NCI-H187 (cell line): ENCODE measurements around the gene NKX6-2.

Experiments used
- DNase-seq, 2 experiments: peaks; one replicate each; lab custom pipeline; 2025; lab: John Stamatoyannopoulos, UW

Gene NKX6-2

GRCh38 chr10:132813001-132813401, 27.1 kb upstream of the NKX6-2 start:
- DNase-seq: no peak

DNA sequence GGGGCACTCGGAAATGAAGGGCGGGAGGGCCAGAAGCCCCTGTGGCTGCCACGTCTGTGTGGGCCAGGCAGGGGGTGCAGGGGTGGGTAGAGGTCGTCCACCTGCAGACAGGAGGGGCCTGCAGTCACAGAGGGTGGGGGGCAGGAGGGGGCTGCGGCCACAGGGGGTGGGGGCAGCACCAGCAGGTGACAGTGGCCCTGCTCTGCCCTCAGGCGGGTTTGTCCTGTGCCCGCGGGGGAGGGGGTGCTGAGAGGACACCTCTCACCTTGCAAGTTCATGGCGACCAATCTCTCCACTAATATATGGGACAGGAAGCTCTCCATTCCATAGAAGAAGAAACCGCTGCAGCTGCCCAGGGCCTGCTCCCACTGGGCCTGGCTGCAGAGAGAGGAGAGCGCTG, 26.6 kb upstream of the NKX6-2 start:
- no peak for DNase-seq

DNA sequence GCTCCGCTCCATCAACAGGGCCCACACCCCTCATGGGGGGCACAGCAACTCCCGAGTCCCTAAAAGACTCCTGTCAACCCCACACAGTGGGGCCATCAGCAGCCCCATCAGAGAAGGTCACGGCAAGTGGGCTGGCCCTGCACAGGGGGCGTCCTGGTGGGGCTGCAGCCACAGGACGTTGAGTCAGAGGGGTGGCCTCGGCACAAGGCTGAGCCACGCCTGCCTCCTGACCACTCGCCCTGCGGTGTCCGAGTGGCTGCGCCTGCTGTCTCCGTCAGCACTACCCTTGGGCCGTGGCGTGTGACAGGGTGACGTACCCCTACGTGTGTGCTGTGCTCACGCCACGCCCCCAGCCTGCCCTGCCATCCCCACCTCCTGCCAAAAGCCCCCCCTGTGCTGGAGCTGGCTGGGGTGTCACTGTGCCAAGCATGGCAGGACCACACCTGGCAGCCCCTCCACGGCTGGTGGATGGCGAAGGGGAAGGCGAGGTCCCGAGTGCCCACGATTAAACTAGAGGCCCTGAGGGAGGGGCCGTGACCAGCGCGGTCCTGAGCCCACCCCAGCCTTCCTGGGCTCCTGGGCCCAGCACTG, 26.0 kb upstream of the NKX6-2 start:
- DNase-seq: no peak

DNA sequence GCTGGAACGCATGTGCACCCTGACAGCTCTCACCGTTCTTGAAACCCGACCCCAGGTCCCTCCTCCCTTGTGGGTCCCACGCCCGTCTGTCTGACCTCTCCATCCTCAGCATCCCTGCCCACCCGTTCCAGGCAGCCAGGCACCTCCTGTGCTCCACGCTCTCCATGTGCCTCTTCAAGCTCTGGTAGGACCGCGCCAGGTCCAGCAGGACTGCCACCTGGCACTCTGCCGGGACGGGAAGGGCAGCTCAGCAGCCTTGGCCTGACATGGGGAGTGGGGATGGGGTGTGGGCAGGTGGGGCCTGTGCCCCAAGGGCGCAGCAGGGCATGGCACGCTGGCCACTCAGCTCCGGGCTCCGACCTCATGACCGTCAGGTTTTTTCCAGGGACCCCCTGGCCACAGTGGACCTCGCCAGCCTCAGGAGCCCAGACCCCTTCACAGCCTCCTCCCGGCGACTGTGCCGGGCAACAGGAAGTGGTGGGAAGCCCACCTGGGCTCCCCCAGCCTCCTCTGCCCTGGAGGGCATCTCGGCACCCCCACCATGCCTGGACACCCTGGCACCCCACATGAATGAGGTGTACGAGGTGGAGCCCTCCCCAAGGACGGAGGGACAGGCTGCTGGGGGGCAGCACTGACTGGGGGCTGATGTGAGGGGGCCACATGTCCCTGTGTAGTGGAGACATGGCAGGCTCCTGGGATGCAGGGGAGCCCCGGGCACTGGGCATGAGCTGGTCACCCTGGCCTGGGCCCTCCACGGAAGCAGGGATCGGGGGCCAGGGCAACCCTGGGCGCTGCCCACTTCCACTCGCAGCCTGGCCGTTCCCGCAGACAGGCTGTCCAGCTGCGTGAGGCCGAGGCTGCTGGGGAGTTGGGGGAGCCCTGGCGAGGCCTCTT, 25.1 kb upstream of the NKX6-2 start:
- DNase-seq: no peak

- DNase-seq: no peak
These were observed 24.3 kb upstream of the NKX6-2 start for GRCh38 chr10:132810141-132810806.

DNA sequence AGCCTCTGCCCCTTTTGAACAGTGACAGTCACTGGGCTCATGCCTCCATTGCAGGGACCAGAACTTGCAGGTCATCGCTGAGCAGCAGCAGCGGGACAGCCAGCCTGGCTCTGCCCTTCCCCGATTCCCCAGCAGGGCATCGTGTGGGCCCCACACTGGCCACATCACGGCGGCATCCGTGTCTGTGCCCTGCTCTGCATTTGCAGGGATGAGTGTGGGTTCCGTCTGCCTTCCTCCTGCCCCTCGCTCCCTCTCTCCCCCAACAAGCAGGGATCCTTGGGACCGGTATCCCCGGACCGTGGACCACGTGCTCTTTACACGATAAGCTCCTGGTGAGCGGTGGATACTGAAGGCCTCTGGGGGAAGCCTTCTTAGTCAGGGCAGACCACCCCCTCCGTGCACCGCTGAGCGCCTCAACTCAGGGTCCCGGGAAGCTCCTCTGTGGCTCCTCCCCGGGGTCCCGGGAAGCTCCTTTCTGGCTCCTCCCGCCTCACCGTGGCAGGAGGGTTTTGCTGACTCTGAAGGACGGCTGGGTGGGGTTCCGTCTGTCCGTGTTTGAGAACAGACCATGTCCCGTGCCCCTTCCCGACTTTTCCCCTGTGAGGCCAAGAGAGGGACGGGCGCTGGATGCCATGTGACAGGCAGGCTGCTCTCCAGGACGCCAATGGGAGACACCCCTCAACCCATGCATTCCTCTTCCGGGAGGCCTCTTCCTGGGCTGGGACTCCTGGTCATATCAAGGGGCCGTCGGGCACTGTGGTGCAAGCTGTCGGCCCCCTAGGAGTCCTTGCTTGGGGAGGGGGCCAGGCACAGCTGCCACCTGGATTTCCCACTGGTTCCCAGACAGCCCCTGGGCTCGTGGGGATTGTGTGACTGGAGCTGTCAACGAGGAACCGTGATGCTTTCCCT, 23.5 kb upstream of the NKX6-2 start:
- no peak for DNase-seq

GRCh38 chr10:132808383-132809231, 22.7 kb upstream of the NKX6-2 start:
- DNase-seq: no peak

DNA sequence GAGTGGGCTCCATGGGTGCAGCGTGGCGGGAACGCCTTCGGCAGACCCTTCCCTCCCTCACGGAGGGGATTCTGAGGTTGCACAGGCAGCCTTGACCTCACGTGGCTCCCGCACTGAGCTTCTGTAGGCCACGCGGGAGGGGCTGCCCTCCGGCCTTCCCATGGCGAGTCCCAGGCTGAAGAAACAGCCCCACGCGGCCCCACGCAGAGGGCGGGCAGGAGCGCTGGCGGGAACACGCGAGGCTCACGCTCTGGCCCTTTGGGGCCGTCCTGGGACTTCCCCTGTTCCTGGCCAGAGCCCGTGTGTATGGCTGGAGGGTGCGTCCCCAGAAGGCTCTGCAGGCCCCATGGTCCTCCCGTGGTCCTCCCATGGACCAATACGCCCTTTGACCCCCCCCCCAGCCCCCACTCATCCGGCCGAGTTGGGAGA, 21.7 kb upstream of the NKX6-2 start:
- DNase-seq: no peak

DNA sequence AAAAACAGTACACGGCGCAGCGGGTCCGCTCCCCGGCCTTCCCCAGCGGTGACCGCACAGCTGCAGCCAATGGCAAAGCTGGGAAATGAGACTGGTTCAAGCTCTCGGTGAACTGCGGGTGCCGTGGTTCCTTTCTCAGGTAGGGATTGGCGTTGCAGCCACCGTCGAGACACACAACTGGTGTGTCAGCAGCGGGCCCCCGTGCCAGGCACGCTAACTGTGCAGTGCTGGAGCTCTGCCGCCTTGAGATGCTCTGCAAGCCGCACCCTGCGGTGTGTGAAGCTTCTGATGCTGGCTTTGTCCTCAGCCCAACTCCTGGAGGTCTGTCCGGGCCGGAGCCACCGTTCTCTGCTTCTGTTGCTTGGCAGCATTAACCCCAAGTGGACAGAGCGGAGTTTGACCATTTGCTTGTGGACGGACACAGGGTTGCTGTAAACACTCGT, 20.6 kb upstream of the NKX6-2 start:
- no peak for DNase-seq

GRCh38 chr10:132806110-132806509, 20.2 kb upstream of the NKX6-2 start:
- DNase-seq: no peak

DNA sequence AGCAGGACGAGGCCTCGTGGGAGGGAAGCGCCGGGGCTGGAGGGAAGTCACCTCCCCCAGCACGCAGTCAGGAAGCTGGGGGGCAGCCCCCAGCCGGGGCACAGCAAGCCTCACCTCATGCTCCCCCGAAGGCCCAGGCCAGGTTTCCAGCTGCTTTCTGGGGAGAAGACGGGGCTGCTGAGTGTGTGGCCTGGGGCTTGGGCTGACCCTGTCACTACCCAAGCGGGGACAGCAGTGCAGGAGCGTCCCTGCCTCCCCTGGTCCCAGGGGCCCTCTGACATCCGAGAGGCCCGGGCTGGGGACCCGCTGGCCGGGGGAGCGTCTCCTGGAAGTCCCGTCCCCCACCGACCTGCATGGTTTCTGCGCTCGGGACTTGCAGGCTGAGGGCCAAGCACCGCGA, 19.7 kb upstream of the NKX6-2 start:
- DNase-seq: no peak

DNA sequence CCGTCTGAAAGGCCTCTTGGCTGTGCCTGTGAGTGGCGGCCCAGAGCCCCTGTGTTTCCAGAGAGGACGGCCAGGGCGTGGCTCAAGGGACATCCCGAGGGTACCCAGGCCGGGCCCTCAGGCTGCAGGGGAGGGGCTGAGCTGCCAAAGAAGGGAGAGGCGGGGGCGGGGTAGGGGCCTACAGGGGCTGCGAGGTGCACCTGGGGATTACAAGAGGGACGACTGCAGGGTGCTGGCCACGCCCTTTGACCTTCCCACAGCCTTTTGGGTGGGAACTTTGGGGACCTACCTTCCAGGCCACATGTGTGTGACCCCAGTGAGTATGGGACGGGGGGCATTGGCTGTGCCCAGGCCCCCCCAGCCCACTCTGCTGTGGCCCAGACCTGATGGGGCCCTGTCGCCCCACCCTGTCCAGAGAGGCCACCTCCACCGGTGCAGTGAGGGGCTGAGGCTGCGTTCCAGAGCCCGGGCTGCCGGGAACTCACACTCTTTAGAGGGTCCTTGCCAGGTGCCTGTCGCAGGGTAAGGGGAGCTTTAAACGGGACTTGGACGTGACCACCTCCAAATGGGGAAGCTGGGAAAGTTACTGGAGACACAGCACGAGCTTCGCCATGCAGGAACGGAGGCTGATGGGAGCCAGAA, 19.0 kb upstream of the NKX6-2 start:
- no peak for DNase-seq

DNA sequence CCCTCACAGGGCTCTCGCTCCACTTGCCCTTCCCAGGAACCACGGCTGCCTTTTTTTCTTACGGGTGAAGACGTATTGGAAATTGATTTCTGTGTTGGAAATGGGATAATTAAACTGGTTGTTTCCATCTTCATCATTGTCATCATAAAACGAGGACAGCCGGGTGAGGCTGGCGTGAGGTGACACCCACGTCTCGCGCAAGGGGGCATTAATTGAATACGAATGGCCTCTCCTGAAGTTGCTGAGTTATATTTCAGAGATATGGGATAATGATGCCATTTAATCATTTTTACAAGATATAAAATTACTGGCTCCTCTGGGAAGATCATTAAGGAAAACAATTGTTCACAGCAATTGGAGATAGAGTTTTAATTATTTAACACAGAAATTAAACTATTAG, 18.3 kb upstream of the NKX6-2 start:
- DNase-seq: no peak

DNA sequence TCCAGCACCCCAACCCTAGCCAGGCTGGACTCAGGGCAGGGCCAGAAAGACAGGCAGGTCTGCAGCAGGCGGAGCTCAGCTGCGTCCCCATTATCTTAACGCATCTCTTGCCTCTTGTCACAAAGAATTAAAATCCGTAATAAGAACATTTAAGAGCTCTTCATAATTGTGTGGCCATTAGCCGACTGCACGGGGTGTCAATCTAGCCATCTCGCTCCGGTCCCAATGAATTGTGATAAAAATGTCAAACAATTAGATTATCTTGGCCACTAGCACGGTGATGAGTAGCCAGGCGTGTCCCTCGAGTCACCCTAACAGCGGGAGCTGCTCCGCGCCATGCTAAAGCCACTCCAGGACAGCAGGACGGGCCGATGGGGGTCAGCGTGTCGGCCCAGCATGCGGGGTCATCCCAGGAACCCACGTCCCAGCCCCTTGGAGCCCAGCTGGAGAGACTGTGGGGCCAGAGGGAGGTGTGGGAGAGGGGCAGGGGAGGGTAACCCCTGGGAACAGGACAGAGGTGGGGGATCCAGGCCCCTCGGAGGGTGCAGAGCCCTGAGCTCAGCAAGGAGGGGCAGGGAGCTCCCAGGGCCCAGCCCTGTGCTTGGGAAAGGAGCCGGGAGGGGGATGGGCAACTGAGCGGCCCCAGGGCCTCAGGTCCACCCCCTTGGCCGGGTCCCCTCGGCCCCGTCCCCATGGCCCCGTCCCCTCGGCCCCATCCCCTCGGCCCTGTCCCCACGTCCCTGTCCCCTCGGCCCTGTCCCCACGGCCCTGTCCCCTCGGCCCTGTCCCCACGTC, 17.7 kb upstream of the NKX6-2 start:
- DNase-seq: no peak

- no peak for DNase-seq
These were observed 16.9 kb upstream of the NKX6-2 start for GRCh38 chr10:132802694-132803320.

GRCh38 chr10:132802048-132802447, 16.1 kb upstream of the NKX6-2 start:
- no peak for DNase-seq

GRCh38 chr10:132799865-132800264, 13.9 kb upstream of the NKX6-2 start:
- DNase-seq: no peak

- DNase-seq: no peak
These were observed 12.9 kb upstream of the NKX6-2 start for GRCh38 chr10:132798876-132799275.

DNA sequence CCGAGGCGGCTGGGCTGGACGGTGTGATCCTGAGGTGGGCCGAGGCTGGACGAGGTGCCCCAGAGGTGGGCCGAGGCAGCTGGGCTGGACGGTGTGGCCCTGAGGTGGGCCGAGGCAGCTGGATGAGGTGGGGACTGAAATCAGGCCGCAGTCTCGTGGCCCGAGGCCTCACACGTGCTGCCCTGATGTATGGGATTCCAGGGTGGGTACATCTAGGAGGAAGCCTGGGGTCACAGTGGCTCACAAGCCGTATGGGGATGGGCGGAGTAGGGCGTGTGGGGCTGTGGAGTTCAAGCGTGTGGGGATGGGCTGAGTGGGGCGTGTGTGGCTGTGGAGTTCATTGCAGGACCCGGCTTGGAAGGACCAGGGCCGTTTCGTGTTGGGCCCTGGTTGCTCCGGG, 12.5 kb upstream of the NKX6-2 start:
- DNase-seq: no peak
